Measurements from ENCODE around the gene MACROH2A2. TPM values are rescaled to one million over a fixed set of nuclear protein-coding genes. Genes with fewer than 3 reads are reported as not detected.

MACROH2A2 gene
- total and polyA plus RNA-seq, 2 of the 4 experiments (the other 2 are of a cell fraction), result 16.1 to 17.4 TPM

- H3K79me1 ChIP-seq (ENCODE audit: low read depth in 1 of 2, low read length in 2 of 2), result peaks cover 0 to 7% of the 10 kb centered on the region in 2 experiments; a peak in 3 of 4 replicates
- no peaks in the 10 kb centered on the region for H3K9me3 ChIP-seq (ENCODE audit: control insufficient read depth, insufficient read depth, low read length)
- ChIA-PET POLR2A (ENCODE audit: unreplicated experiment) (no interaction called here), CTCF (no interaction called here)
- no peak overlapping the region for H2AK9ac ChIP-seq (replicated peaks; ENCODE audit: low read depth, low read length, poor library complexity)
- H3K56ac ChIP-seq (ENCODE audit: extremely low read depth, insufficient read depth, low read length), result no peak overlapping the region
- TF ChIP-seq USF2 (IDR thresholded peaks at IDR 0.05; ENCODE audit: low read depth, low read length) (no peak), MAFK (IDR thresholded peaks at IDR 0.05; ENCODE audit: low read depth, low read length) (no peak), CHD1 (IDR thresholded peaks at IDR 0.05; ENCODE audit: low read depth, low read length) (no peak), MAZ (IDR thresholded peaks at IDR 0.05; ENCODE audit: borderline replicate concordance, low read depth, low read length) (no peak), SMC3 (IDR thresholded peaks at IDR 0.05; ENCODE audit: low read depth, low read length) (no peak), BHLHE40 (IDR thresholded peaks at IDR 0.05; ENCODE audit: low read depth, low read length) (no peak), CTCF (conservative IDR thresholded peaks at IDR 0.05; ENCODE audit: low read depth, low read length) (no peak), NFE2L2 (IDR thresholded peaks at IDR 0.05; ENCODE audit: low read depth, low read length) (no peak), RAD21 (IDR thresholded peaks at IDR 0.05; ENCODE audit: low read length) (no peak), POLR2A (IDR thresholded peaks at IDR 0.05; ENCODE audit: low read depth, low read length) (no peak), RCOR1 (IDR thresholded peaks at IDR 0.05; ENCODE audit: insufficient replicate concordance, low read length) (no peak), CEBPB (IDR thresholded peaks at IDR 0.05; ENCODE audit: low read depth, low read length) (no peak), MXI1 (IDR thresholded peaks at IDR 0.05; ENCODE audit: borderline replicate concordance, low read depth, low read length) (no peak), ELK1 (IDR thresholded peaks at IDR 0.05; ENCODE audit: borderline replicate concordance, low read depth, low read length) (no peak), RFX5 (IDR thresholded peaks at IDR 0.05; ENCODE audit: low read depth, low read length) (no peak), FOS (IDR thresholded peaks at IDR 0.05; ENCODE audit: low read depth, low read length) (no peak)
- WGBS, 2 experiments (ENCODE audit: extremely low coverage in 2 of 2, insufficient read length in 1 of 2), result 100% methylated on average over 2 of the region's 3 CpGs; no CpG with 5 or more reads in 1 of the 2 experiments
- no peak overlapping the region for H2BK20ac ChIP-seq (ENCODE audit: low read depth, low read length)
- H3K18ac ChIP-seq (ENCODE audit: low read depth, low read length), result no peak overlapping the region
- no peaks in the 10 kb centered on the region for H3K4me1 ChIP-seq (ENCODE audit: control insufficient read depth, insufficient read depth, low read length)
- H3K9me1 ChIP-seq (ENCODE audit: insufficient read depth, low read length), result peaks cover 6% of the 10 kb centered on the region; the same call in 1 of the 2 replicates
- H3K4me3 ChIP-seq (ENCODE audit: insufficient read depth, low read depth, low read length), result no peak overlapping the region
- no peak overlapping the region for H4K5ac ChIP-seq (ENCODE audit: low read depth, low read length)
- no peak overlapping the region for H2BK5ac ChIP-seq (ENCODE audit: low read depth, low read length, poor library complexity, severe bottlenecking)
- H3K27ac ChIP-seq (ENCODE audit: insufficient read depth, low read length), result no peak overlapping the region
- no peak overlapping the region for H3K23ac ChIP-seq (ENCODE audit: low read depth, low read length)
- H2AK5ac ChIP-seq (ENCODE audit: low read depth, low read length), result no peak overlapping the region
- no peak overlapping the region for H4K8ac ChIP-seq (ENCODE audit: low read depth in 2 of 2, low read length in 2 of 2)
- no peak overlapping the region for H3K4me2 ChIP-seq (ENCODE audit: low read depth, low read length)
- DNase-seq (no peak), ATAC-seq (ENCODE audit: low read depth) (no peak)
- no peak overlapping the region for H2AFZ ChIP-seq (replicated peaks; ENCODE audit: low read length, poor library complexity)
- no peak overlapping the region for H2BK15ac ChIP-seq (ENCODE audit: low read depth, low read length)
- no peaks in the 10 kb centered on the region for H3K27me3 ChIP-seq (ENCODE audit: control insufficient read depth, insufficient read depth, low read length)
- H3K14ac ChIP-seq (replicated peaks; ENCODE audit: low read depth, low read length), result no peak overlapping the region
- BruUV-seq (replicated peaks), result no TSS peak
- dilution Hi-C loops (cut with HindIII; ENCODE audit: low sequenced_read_pairs, unreplicated experiment) (no loop called here), intact Hi-C loops (cut with micrococcal nuclease) (no loop called here), in situ Hi-C loops (cut with MboI; ENCODE audit: low sequenced_read_pairs) (no loop called here)
- no peak overlapping the region for H3K9ac ChIP-seq (ENCODE audit: low read depth, low read length)
- H4K91ac ChIP-seq (ENCODE audit: insufficient read depth, low read depth, low read length), result no peak overlapping the region
- H4K20me1 ChIP-seq (ENCODE audit: insufficient read depth, low read length), result peaks cover 8% of the 10 kb centered on the region
- no peak overlapping the region for H2BK120ac ChIP-seq (ENCODE audit: low read depth, low read length)
- H3K36me3 ChIP-seq (ENCODE audit: control insufficient read depth, insufficient read depth, low read length), result peaks cover 52% of the 10 kb centered on the region
- no peak overlapping the region for H3K4ac ChIP-seq (ENCODE audit: low read depth, low read length)
Observed at GRCh38 chr10:70118196-70118595, 65.5 kb downstream of the MACROH2A2 start.
